Neural progenitor cell (in vitro differentiated cells): ENCODE results near the gene ARID3A. TPM values are rescaled to one million over a fixed set of nuclear protein-coding genes. Genes with fewer than 3 reads are reported as not detected.

Experiments
- DNase-seq: peaks from one replicate; pipeline ENCODE4 v3.0.0-alpha.2; 2016; ENCODE audit warnings: low spot score
- H2AFZ ChIP-seq: fragments of 200-600 bp; sonication (generic); replicated peaks from 2 replicates; pipeline ENCODE4 v1.6.1; 2016; ENCODE audit warnings: antibody characterized with exemption
- H3F3A ChIP-seq: fragments of 200-600 bp; sonication (generic); 2 replicates; pipeline ENCODE4 v1.6.1; 2016; ENCODE audit warnings: antibody characterized with exemption, low read depth
- H3K27ac ChIP-seq: fragments of 200-600 bp; sonication (generic); 2 replicates; pipeline ENCODE4 v1.5.1; 2016; ENCODE audit warnings: mild to moderate bottlenecking
- H3K27me3 ChIP-seq: fragments of 200-600 bp; sonication (generic); 2 replicates; pipeline ENCODE4 v1.6.1; 2016; ENCODE audit warnings: mild to moderate bottlenecking, moderate library complexity
- H3K36me3 ChIP-seq: fragments of 200-600 bp; sonication (generic); 2 replicates; pipeline ENCODE4 v1.5.1; 2016
- H3K4me1 ChIP-seq: fragments of 200-600 bp; sonication (generic); 2 replicates; pipeline ENCODE4 v1.6.1; 2016; ENCODE audit warnings: mixed run types
- H3K4me2 ChIP-seq: fragments of 200-600 bp; sonication (generic); 2 replicates; pipeline ENCODE4 v1.6.1; 2016
- H3K4me3 ChIP-seq: fragments of 200-600 bp; sonication (generic); 2 replicates; pipeline ENCODE4 v1.5.1; 2016
- H3K79me2 ChIP-seq: fragments of 200-600 bp; sonication (generic); 2 replicates; pipeline ENCODE4 v1.6.1; 2016; ENCODE audit warnings: low read depth
- H3K9ac ChIP-seq: fragments of 200-600 bp; sonication (generic); 2 replicates; pipeline ENCODE4 v1.6.1; 2016
- H3K9me3 ChIP-seq: fragments of 200-600 bp; sonication (generic); 2 replicates; pipeline ENCODE4 v1.5.1; 2016; ENCODE audit warnings: low read depth
- H4K20me1 ChIP-seq: fragments of 200-600 bp; sonication (generic); 2 replicates; pipeline ENCODE4 v1.6.1; 2016; ENCODE audit warnings: low read depth
- H3K27ac Mint-ChIP-seq: 3 replicates; pipeline ENCODE4 v1.8.0; 2021; ENCODE audit warnings: mixed read lengths
- H3K27me3 Mint-ChIP-seq: 2 replicates; pipeline ENCODE4 v1.8.0; 2022; ENCODE audit warnings: low read depth, mild to moderate bottlenecking, inconsistent platforms, moderate library complexity, mixed read lengths; ENCODE audit not compliant: insufficient read depth
- H3K36me3 Mint-ChIP-seq: 3 replicates; pipeline ENCODE4 v1.8.0; 2021; ENCODE audit warnings: mixed read lengths
- H3K4me1 Mint-ChIP-seq: 3 replicates; pipeline ENCODE4 v1.8.0; 2021; ENCODE audit warnings: mixed read lengths
- H3K4me3 Mint-ChIP-seq: 3 replicates; pipeline ENCODE4 v1.8.0; 2021; ENCODE audit warnings: mild to moderate bottlenecking, moderate library complexity, mixed read lengths
- H3K9me3 Mint-ChIP-seq: 3 replicates; pipeline ENCODE4 v1.8.0; 2020; ENCODE audit warnings: mixed read lengths
- CTCF ChIP-seq: fragments of 200-600 bp; sonication (generic); IDR thresholded peaks from 2 replicates; pipeline ENCODE4 v1.5.1; 2017; ENCODE audit warnings: antibody characterized with exemption, mild to moderate bottlenecking
- EZH2 ChIP-seq: fragments of 200-600 bp; sonication (generic); IDR thresholded peaks from 2 replicates; pipeline ENCODE4 v1.6.1; 2017; ENCODE audit warnings: antibody characterized with exemption, mild to moderate bottlenecking, moderate library complexity
- EZH2phosphoT487 ChIP-seq: fragments of 200-600 bp; sonication (generic); IDR thresholded peaks from 2 replicates; pipeline ENCODE4 v1.6.1; 2017; ENCODE audit warnings: antibody characterized with exemption
- total RNA-seq: library from RNA; depleted of rRNA; stranded (reverse); fragments of >200 nt; gene quantifications from 2 replicates; pipeline ENCODE4 v1.2.3, GENCODE V29; 2015; ENCODE audit warnings: low replicate concordance

The ARID3A gene
- total RNA-seq, 1 donor from 2014 or later = 25.5 TPM

DNA sequence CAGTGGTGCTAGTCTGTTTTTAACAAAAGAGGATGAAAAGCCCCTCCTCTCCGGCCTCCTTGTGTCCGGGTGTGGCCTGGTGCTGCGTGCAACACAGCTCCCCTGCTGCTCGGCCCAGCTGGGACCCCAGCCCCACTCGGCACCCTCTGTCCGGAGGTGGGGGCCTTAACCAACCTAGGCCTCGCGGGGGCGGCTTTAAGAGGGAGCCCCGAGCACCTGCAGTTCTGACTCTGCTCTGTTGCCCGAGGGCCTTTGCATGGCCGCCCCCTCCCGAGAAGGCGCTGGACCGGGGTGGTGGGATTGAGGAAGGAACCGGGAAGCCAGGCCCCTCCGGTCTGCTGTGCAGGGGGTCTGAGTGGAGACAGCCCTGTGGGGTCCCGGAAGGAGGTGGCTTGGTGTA is 68.7 kb downstream of the ARID3A start:
- H3K36me3 ChIP-seq = no peaks in the 10 kb centered on the region
- peaks cover 23% of the 10 kb centered on the region for H4K20me1 ChIP-seq
- peaks cover 4% of the 10 kb centered on the region for H3K4me1 ChIP-seq
- H3K9me3 ChIP-seq = no peaks in the 10 kb centered on the region
- Mint-ChIP-seq H3K4me1 (peaks cover 12% of the 10 kb centered on the region), H3K27me3 (peaks cover 29% of the 10 kb centered on the region), H3K36me3 (peaks cover 2% of the 10 kb centered on the region), H3K9me3 (peaks cover 3% of the 10 kb centered on the region), H3K27ac (no peak overlapping the region), H3K4me3 (no peak overlapping the region)
- TF ChIP-seq EZH2phosphoT487 = no peak
- no peak for TF ChIP-seq EZH2
- no peak for TF ChIP-seq CTCF
- H3K4me3 ChIP-seq = no peak overlapping the region
- H3K27ac ChIP-seq = no peak overlapping the region
- DNase-seq = no peak
- peaks cover 15% of the 10 kb centered on the region for H3F3A ChIP-seq
- no peaks in the 10 kb centered on the region for H3K79me2 ChIP-seq
- H3K4me2 ChIP-seq = no peak overlapping the region
- peaks cover 46% of the 10 kb centered on the region for H3K27me3 ChIP-seq
- H3K9ac ChIP-seq = no peak overlapping the region
- H2AFZ ChIP-seq = no peak overlapping the region

GRCh38 chr19:995051-995827 is 69.4 kb downstream of the ARID3A start:
- H3K36me3 Mint-ChIP-seq = peaks cover 2% of the 10 kb centered on the region
- no peak overlapping the region for H3K27ac ChIP-seq
- peaks cover 14% of the 10 kb centered on the region for H3F3A ChIP-seq
- no peak overlapping the region for H2AFZ ChIP-seq
- no peak overlapping the region for H3K27ac Mint-ChIP-seq
- no peak for DNase-seq
- no peak overlapping the region for H3K9ac ChIP-seq
- no peaks in the 10 kb centered on the region for H3K36me3 ChIP-seq
- peaks cover 18% of the 10 kb centered on the region for H4K20me1 ChIP-seq
- peaks cover 53% of the 10 kb centered on the region for H3K27me3 ChIP-seq
- no peak overlapping the region for H3K4me2 ChIP-seq
- H3K4me3 Mint-ChIP-seq = no peak overlapping the region
- H3K4me1 Mint-ChIP-seq = peaks cover 12% of the 10 kb centered on the region
- H3K4me1 ChIP-seq = peaks cover 4% of the 10 kb centered on the region
- H3K79me2 ChIP-seq = no peaks in the 10 kb centered on the region
- H3K9me3 ChIP-seq = no peaks in the 10 kb centered on the region
- peaks cover 34% of the 10 kb centered on the region for H3K27me3 Mint-ChIP-seq
- H3K9me3 Mint-ChIP-seq = peaks cover 3% of the 10 kb centered on the region
- TF ChIP-seq EZH2 = no peak
- no peak for TF ChIP-seq CTCF
- no peak for TF ChIP-seq EZH2phosphoT487
- H3K4me3 ChIP-seq = no peak overlapping the region

DNA sequence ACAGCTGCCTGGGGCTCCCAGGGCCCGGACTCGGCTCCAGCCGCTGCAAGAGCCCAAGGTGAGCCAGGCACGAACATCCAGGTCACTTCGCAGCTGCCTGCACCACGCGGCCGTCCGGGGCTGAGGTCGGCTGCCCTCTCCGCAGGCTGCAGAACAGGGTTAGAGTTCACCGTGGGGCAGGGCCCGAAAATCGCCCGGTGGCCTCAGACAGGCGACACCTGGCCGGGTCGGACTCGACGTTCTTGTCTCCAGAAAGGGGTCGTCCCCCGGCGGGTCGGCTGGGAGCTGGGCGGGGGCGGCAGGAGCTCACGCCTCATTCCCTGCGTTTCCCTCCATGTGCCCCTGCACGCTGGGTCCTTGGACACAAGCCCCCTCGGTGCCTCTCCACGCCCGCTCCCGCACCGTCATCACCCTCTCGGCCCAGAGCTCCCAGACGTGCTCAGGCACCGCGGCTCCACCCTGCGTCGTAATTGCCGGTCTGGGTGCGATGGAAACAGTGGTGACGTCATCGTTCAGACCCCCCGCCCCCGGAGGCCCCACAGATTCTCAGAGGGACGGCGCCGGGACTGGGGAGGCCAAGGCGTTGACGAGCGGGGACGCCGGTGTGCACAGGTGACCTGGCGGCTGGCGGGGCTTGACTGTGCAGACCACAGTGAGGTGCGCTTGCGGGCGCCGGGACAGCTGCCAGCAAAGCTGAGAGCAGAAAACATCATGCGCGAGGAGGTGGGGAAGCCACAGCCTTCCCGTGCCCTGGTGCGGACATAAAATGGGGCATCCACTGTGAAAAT is 70.4 kb downstream of the ARID3A start:
- Histone ChIP-seq H3K36me3 (no peaks in the 10 kb centered on the region), H3K27me3 (peaks cover 63% of the 10 kb centered on the region), H2AFZ (no peak overlapping the region), H3K4me2 (peak overlapping the region; percentile 52), H3K27ac (no peak overlapping the region), H3K79me2 (no peaks in the 10 kb centered on the region), H3K9me3 (no peaks in the 10 kb centered on the region), H3K4me3 (peak overlapping the region; percentile 9), H3K4me1 (peaks cover 4% of the 10 kb centered on the region), H4K20me1 (peaks cover 18% of the 10 kb centered on the region), H3K9ac (no peak overlapping the region), H3F3A (peaks cover 12% of the 10 kb centered on the region)
- no peak overlapping the region for H3K27ac Mint-ChIP-seq
- H3K4me3 Mint-ChIP-seq = no peak overlapping the region
- peak; percentile 62 for DNase-seq
- peaks cover 2% of the 10 kb centered on the region for H3K36me3 Mint-ChIP-seq
- H3K9me3 Mint-ChIP-seq = peaks cover 3% of the 10 kb centered on the region
- H3K27me3 Mint-ChIP-seq = peaks cover 37% of the 10 kb centered on the region
- H3K4me1 Mint-ChIP-seq = peaks cover 12% of the 10 kb centered on the region
- TF ChIP-seq CTCF (no peak), EZH2phosphoT487 (peak; percentile 44), EZH2 (peak; percentile 59)
